Activated naive CD8-positive, alpha-beta T cell (primary cell): Measurements from ENCODE around the gene CASP10.
A peak's percentile ranks its signal among the peaks of the same experiment; 100 is the strongest.
"Not testable (repeated sequence)": the region's sequence is repeated elsewhere in the genome, so short reads cannot be mapped to it uniquely, and the experiment has no call there.

Experiments
- H3K27ac Mint-ChIP-seq: one replicate; pipeline ENCODE4 v1.8.0; 2021; ENCODE audit warnings: mixed read lengths
- H3K27me3 Mint-ChIP-seq: one replicate; pipeline ENCODE4 v1.8.0; 2021; ENCODE audit warnings: mixed read lengths
- H3K36me3 Mint-ChIP-seq: one replicate; pipeline ENCODE4 v1.8.0; 2021; ENCODE audit warnings: mixed read lengths
- H3K4me1 Mint-ChIP-seq: one replicate; pipeline ENCODE4 v1.8.0; 2021; ENCODE audit warnings: low read depth, mixed read lengths
- H3K4me3 Mint-ChIP-seq: one replicate; pipeline ENCODE4 v1.8.0; 2021; ENCODE audit warnings: mild to moderate bottlenecking, mixed read lengths
- H3K9me3 Mint-ChIP-seq: one replicate; pipeline ENCODE4 v1.8.0; 2021; ENCODE audit warnings: low read depth, mixed read lengths

The CASP10 gene

GRCh38 chr2:201228271-201228911 is 45.5 kb downstream of the CASP10 start:
- Mint-ChIP-seq H3K36me3 (no peaks in the 10 kb centered on the region), H3K9me3 (no peaks in the 10 kb centered on the region), H3K27me3 (no peaks in the 10 kb centered on the region), H3K4me3 (no peak overlapping the region), H3K27ac (peak overlapping the region; percentile 86), H3K4me1 (peaks cover 53% of the 10 kb centered on the region)

DNA sequence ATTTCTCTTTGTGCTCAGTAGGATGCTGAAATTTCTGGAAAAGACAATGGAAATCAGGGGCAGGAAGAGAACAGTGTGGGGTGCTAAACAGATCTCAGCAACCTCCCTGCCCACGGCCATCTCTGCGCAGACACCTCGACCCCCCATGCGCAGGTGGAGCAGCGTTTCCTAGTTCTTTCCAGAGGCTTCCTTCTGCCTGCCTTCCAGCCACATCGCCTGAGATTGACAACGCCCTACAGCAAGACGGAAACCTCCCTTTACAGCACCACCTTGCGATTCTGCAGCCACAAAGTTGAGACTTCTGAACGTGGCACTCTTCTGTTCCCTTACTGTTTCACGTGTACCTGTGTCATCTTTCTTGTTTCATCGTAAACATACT is 46.0 kb downstream of the CASP10 start:
- Mint-ChIP-seq H3K27ac (peak overlapping the region; percentile 86), H3K36me3 (no peaks in the 10 kb centered on the region), H3K9me3 (no peaks in the 10 kb centered on the region), H3K4me1 (peaks cover 50% of the 10 kb centered on the region), H3K27me3 (no peaks in the 10 kb centered on the region), H3K4me3 (peak overlapping the region; percentile 72)

GRCh38 chr2:201231781-201232466 is 49.0 kb downstream of the CASP10 start:
- peaks cover 3% of the 10 kb centered on the region for H3K36me3 Mint-ChIP-seq
- H3K4me1 Mint-ChIP-seq: peaks cover 56% of the 10 kb centered on the region
- H3K4me3 Mint-ChIP-seq: peak overlapping the region; percentile 96
- H3K27ac Mint-ChIP-seq: peak overlapping the region; percentile 90
- H3K27me3 Mint-ChIP-seq: no peaks in the 10 kb centered on the region
- no peaks in the 10 kb centered on the region for H3K9me3 Mint-ChIP-seq

- no peaks in the 10 kb centered on the region for H3K9me3 Mint-ChIP-seq
- peak overlapping the region; percentile 90 for H3K27ac Mint-ChIP-seq
- peaks cover 60% of the 10 kb centered on the region for H3K4me1 Mint-ChIP-seq
- no peaks in the 10 kb centered on the region for H3K27me3 Mint-ChIP-seq
- H3K36me3 Mint-ChIP-seq: peaks cover 3% of the 10 kb centered on the region
- peak overlapping the region; percentile 96 for H3K4me3 Mint-ChIP-seq
These were observed 49.5 kb downstream of the CASP10 start for GRCh38 chr2:201232467-201232815.

GRCh38 chr2:201233192-201233811 is 50.4 kb downstream of the CASP10 start:
- Mint-ChIP-seq H3K9me3 (no peaks in the 10 kb centered on the region), H3K4me1 (peaks cover 61% of the 10 kb centered on the region), H3K36me3 (peaks cover 8% of the 10 kb centered on the region), H3K27ac (peak overlapping the region; percentile 96), H3K4me3 (peak overlapping the region; percentile 96), H3K27me3 (no peaks in the 10 kb centered on the region)

- peaks cover 8% of the 10 kb centered on the region for H3K36me3 Mint-ChIP-seq
- H3K4me3 Mint-ChIP-seq: peak overlapping the region; percentile 96
- peak overlapping the region; percentile 96 for H3K27ac Mint-ChIP-seq
- H3K27me3 Mint-ChIP-seq: no peaks in the 10 kb centered on the region
- peaks cover 54% of the 10 kb centered on the region for H3K4me1 Mint-ChIP-seq
- H3K9me3 Mint-ChIP-seq: no peaks in the 10 kb centered on the region
These were observed 51.1 kb downstream of the CASP10 start for GRCh38 chr2:201233812-201234662.

- Mint-ChIP-seq H3K4me3 (peak overlapping the region; percentile 96), H3K36me3 (peaks cover 13% of the 10 kb centered on the region), H3K27ac (peak overlapping the region; percentile 96), H3K27me3 (no peaks in the 10 kb centered on the region), H3K9me3 (no peaks in the 10 kb centered on the region), H3K4me1 (peaks cover 55% of the 10 kb centered on the region)
These were observed 51.8 kb downstream of the CASP10 start for GRCh38 chr2:201234663-201235135.

DNA sequence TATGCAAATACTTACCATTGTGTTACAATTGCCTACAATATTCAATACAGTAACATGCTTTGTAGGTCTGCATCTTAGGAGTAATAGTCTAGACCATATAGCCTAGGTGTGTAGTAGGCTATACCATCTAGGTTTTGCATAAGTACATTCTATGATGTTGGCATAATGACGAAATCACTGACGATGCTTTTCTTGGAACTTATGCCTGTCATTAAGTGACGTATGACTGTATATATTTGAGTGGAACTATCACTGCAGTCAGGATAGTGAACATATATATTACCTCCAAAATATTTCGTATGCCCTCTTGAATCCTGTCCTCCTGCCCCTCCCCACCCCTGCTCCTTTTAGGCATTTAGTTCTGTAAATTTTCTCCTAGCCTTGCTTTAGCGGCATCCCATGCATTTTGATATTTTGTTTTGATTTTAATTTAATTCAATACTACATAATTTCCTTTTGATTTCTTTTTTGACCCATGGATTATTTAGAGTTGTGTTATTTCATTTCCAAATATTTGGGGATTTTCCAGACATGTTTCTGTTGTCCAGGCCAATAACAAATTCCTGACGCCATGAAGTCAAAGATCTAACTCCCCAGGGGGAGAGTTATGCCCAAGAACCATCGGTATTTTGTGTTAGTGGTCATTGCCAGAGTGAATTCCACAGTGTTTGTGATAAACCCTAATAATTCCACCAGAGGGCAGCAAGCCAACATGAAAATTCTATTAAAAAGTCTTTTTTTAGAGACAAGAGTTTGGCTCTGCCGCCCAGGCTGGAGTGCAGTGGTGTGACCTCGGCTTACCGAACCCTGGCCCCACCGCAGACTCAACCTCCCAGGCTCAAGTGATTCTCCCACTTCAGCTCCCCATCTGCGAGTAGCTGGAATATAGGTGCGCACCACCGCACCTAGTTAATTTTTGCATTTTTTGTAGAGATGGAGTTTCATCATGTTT is 53.2 kb downstream of the CASP10 start:
- Mint-ChIP-seq H3K27ac (peak overlapping the region; percentile 90), H3K27me3 (no peaks in the 10 kb centered on the region), H3K36me3 (peaks cover 27% of the 10 kb centered on the region), H3K4me3 (peak overlapping the region; percentile 96), H3K9me3 (peaks cover 3% of the 10 kb centered on the region), H3K4me1 (peaks cover 59% of the 10 kb centered on the region)

GRCh38 chr2:201237486-201238123 is 54.7 kb downstream of the CASP10 start:
- Mint-ChIP-seq H3K27me3 (no peaks in the 10 kb centered on the region), H3K9me3 (peaks cover 5% of the 10 kb centered on the region), H3K4me3 (peak overlapping the region; percentile 96), H3K36me3 (peaks cover 37% of the 10 kb centered on the region), H3K4me1 (peaks cover 58% of the 10 kb centered on the region), H3K27ac (peak overlapping the region; percentile 18)

- H3K36me3 Mint-ChIP-seq: peaks cover 38% of the 10 kb centered on the region
- H3K4me1 Mint-ChIP-seq: peaks cover 68% of the 10 kb centered on the region
- H3K4me3 Mint-ChIP-seq, H3K27me3 Mint-ChIP-seq, H3K9me3 Mint-ChIP-seq: not testable (repeated sequence)
- H3K27ac Mint-ChIP-seq: peak overlapping the region; percentile 79
These were observed 56.4 kb downstream of the CASP10 start for GRCh38 chr2:201239167-201239935.

DNA sequence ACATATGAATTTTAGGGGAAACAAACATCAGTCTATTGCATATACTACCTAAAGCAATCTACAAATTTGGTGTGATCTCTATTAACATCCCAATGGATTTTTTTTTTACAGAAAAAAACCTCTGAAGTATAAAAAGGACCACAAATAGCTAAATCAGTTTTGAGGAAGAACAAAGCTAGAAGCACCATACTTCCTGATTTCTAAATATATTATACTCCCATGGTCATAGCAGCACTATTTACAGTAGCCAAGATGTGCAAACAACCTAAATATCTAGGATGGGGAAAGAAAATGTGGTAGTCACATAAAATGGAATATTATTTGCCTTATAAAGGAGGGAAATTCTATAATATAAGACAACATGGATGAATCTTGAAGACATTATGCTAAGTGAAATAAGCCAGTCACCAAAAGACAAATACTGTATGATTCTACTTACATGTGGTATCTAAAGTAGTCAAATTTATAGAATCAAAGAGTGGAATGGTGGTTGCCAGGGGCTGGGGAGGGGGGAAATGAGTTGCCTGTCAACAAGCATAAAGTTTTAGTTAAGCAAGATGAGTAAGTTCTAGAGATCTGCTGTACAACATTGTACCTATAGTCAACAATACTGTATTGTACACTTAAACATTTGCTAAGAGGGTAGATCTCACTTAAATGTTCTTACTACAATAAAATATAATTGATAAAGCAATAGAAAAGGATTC is 59.8 kb downstream of the CASP10 start:
- Mint-ChIP-seq H3K36me3 (peaks cover 36% of the 10 kb centered on the region), H3K4me3 (no peak overlapping the region), H3K27me3 (no peaks in the 10 kb centered on the region), H3K9me3 (peaks cover 5% of the 10 kb centered on the region), H3K4me1 (peaks cover 69% of the 10 kb centered on the region), H3K27ac (peak overlapping the region; percentile 31)

DNA sequence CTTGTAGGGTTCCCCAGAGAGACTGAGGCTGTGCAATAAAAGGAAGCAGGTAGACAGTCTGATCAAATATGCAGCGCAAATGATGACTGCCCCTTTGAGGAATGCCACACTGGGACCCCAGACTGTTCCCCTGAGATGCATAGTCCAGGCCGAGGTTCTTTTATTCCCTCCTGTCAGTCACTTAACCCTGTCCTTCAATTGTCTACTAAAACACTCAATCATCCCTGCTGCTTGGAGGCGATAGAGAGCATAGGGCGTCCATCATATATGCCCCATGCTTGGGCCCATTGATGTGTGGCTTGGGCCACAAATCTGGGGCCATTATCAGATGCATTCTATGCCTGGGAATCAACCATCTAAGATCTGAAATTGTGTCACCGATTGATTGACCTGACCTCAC is 61.9 kb downstream of the CASP10 start:
- Mint-ChIP-seq H3K4me1 (peaks cover 76% of the 10 kb centered on the region), H3K27me3 (no peaks in the 10 kb centered on the region), H3K4me3 (no peak overlapping the region), H3K27ac (peak overlapping the region; percentile 70), H3K9me3 (peaks cover 5% of the 10 kb centered on the region), H3K36me3 (peaks cover 33% of the 10 kb centered on the region)
